Dedifferentiated amniotic fluid mesenchymal stem cell (primary cell): Measurements from ENCODE around the gene USP26.
"Not testable (repeated sequence)": the region's sequence is repeated elsewhere in the genome, so short reads cannot be mapped to it uniquely, and the experiment has no call there.

ENCODE experiments used
- DNase-seq: peaks from one replicate; pipeline ENCODE4 v3.0.0-alpha.2; 2016; ENCODE audit errors: extremely low spot score

Gene USP26

DNA sequence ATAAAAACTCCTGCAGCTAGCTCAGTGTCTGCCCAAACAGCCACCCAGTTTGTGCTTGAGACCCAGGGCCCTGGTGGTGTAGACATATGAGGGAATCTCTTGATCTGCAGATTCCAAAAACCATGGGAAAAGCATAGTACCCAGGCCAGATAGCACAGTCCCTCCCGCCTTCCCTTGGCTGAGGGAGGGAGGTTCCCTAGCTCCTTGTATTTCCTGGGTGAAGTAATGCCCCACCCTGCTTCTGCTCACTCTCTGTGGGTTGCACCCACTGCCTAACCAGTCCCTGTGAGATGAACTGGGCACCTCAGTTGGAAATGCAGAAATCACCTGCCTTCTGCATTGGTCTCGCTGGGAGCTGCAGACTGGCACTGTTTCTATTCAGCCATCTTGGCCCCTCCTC is 54.6 kb downstream of the USP26 start:
- DNase-seq, result no peak

DNA sequence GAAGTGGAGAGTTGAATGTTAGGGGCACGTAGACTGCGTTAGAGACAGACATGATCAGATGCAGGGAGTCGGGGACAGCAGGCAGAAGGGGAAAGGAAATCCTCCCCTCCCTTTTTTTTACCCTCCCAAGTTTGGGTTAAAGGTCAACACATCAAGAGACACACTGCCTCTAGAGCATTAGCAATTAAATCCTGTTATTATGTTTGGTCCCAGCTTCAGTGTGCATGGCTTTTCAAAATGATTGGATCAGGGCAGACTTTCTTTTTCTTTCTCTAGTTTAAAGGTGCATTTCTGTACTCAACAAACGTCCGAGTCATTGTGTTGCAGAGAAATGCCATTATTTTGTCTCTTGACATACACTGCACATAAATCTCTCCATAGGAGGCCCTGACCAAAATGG is 63.9 kb downstream of the USP26 start:
- no peak for DNase-seq

DNA sequence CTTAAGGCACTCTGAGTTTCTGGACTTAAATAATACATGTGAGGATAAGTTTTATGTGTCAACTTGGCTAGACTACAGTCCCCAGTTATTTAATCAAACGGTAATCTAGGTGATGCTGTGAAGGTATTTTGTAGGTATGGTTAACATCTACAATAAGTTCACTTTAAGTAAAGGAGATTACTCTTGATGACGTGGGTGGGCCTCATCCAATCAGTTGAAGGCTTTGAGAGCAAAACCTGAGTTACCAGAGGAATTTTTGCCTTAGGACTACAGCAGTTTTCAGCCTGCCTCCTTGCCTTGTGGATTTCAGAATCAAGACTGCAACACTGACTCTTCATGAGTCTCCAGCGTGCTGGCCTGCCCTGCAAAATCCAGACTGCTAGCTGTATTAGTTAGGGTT is 78.7 kb downstream of the USP26 start:
- no peak for DNase-seq

DNA sequence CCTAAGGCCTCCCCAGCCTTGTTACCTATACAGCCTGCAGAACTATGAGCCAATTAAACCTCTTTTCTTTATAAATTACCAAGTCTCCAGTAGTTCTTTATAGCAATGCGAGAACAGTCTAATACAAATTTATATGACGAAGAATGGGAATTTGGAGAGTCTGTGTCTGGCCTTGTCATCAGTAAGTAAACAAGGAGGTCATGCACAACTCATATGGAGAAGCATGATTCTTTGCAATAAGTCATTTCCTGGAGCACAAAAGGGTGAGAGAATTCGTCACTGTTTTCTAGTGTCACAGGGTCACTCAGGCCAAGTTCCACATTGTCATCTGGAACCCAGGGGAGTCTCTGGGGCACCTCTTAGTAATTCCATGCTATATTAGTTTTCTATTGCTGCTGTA is 89.5 kb downstream of the USP26 start:
- no peak for DNase-seq

DNA sequence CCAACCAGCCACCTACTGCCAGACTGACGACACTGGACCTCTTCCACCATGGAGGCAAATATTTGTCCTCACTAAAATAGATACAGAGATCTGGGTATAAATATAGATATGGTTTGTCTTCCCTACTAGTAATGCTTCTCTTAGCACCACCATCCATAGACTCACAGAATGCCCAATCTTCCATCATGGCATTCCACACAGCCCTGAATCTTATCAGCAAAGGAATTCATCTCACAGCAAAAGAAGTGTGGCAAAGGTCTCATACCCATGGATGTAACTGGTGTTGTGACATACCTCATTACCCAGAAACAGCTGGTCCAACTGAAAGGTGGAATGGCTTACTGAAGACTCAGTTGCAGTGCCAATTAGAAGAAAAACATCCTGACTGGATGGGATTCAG is 91.3 kb downstream of the USP26 start:
- DNase-seq, result no peak

DNA sequence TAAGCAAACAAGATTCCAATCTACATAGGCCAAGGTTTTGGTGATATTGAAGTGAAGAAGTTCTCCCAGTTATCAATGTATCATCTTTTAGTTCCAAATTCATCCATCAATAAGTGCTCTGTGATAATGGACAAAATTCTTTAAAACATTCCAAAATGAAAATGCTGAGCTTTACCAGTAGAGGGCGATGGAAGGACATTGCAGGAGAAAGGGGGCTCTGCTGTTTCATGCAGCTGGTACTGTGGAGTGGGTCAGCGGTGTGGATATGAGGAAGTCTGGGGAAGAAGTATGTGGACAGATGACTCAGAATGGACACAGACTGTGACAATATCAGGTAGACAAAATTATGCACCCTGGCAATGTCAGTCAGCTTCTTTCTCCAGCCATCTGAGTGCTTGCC is 91.9 kb downstream of the USP26 start:
- DNase-seq, result no peak

DNA sequence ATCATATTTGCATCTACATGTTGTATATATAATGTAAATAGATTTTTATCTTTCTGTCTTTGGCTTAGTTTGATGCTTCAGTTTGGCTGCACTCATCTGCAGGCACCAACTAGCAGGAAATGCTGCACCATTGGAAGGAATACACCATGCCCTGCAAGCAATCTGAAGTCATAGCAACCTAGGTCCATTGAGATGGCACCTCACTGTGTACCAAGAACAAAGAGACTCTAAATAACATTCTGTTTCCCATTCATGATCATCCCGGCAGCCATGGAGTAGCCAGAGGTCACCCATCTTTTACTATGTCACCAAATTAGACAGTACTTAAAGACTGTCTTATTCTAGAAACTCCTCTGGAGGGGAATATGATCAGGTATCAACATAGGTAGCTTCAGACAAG is 97.7 kb downstream of the USP26 start:
- DNase-seq, result no peak

DNA sequence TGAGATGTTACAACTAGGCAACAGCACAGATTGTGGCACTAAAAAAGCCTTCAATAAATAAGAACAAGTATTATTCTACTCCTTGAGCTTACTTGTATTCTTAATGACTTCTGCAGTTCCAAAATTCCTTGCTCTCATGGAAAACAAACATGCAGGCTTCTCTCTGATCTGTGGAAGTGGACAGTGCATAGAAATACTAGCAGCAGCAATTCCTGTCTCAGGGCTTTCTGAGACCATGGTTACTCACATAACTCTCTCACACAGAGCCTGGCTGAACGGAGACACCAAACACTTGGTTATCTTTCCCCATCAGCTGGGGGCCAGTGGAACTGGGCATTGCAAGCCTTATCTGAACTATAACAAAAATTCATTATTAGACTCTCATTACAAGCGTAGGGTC is 106.1 kb downstream of the USP26 start:
- DNase-seq, result no peak

DNA sequence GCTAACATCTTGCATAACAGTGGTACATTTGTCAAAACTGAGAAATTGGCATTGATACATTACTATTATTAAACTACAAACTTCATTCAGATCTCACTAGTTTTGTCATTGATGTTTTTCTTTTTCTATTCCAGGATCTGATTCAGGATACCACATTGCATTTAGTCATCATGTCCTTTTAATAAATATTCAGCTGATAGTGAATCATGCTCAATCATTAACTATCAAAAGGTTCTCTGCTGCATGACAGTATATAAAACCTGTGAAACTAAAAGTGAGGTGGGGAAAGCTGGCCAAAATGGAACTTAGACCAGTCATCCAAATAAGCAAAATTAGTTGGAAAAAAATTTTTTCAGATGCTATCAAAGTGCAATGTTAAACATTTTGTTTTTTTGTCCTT is 110.4 kb downstream of the USP26 start:
- DNase-seq, result no peak

DNA sequence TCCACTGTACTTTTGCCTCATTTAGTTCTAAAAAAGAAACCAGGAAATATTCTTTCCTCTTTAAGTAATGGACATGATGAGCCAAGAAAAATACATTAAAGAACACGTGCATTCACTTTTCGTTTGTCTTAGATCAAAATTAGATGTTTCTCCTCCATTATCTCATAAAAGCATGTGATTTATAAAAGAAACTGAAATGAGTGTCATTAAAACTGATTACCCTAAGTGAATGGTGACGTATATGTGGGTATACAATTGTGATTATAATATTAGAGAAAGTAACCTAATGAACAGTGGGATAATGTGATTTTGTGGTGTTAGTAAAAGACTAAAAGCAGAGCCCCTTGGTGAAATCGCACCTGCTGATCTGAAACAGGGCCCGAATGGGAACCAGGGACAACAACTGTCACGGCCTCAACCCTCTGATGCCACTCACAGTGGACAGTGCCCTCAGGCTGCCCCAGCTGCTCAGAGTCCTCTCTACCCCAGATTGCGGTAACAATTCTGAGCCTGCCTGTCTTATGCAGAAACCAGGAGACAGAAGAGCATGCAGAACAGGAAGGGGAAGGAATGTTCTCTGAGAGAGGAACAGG is 112.8 kb downstream of the USP26 start:
- no peak for DNase-seq

DNA sequence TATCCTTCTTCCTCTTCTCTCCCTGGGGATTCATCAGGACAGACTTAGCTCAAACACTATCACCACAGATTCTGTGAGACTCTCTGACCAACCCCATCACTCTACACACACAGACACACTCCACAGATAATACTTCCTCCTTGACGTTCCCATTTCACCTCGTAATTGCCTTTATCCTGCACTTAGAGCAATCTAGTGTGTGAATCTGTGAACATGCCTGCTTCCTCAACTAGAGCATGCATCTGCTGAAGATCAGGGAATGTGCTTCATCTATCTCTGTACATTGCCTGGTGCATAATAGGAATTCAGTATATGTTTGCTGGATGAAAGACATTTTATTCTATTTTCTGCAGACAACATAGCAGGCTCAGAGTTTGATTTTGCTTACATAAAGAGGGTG is 113.4 kb downstream of the USP26 start:
- DNase-seq, result no peak

DNA sequence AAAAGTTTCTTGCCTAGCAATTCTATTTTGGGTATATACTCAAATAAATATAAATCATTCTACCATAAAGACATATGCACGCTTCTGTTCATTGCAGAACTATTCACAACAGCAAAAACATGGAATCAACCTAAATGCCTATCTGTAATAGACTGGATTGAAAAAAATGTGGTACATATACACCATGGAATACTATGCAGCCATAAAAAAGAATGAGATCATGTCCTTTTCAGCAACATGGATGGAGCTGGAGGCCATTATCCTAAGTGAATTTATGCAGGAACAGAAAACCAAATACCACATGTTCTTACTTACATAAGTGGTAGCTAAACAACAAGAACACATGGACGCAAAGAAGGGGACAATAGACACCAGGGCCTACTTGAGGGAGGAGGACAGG is 116.9 kb downstream of the USP26 start:
- not testable (repeated sequence) for DNase-seq
